NAMALWA (cell line): ENCODE results near the gene GLYATL1.
"Not testable (repeated sequence)": the region's sequence is repeated elsewhere in the genome, so short reads cannot be mapped to it uniquely, and the experiment has no call there.

Experiments
- DNase-seq: peaks from one replicate; pipeline ENCODE4 v3.0.0-alpha.2; 2015; ENCODE audit warnings: low spot score

The GLYATL1 gene

DNA sequence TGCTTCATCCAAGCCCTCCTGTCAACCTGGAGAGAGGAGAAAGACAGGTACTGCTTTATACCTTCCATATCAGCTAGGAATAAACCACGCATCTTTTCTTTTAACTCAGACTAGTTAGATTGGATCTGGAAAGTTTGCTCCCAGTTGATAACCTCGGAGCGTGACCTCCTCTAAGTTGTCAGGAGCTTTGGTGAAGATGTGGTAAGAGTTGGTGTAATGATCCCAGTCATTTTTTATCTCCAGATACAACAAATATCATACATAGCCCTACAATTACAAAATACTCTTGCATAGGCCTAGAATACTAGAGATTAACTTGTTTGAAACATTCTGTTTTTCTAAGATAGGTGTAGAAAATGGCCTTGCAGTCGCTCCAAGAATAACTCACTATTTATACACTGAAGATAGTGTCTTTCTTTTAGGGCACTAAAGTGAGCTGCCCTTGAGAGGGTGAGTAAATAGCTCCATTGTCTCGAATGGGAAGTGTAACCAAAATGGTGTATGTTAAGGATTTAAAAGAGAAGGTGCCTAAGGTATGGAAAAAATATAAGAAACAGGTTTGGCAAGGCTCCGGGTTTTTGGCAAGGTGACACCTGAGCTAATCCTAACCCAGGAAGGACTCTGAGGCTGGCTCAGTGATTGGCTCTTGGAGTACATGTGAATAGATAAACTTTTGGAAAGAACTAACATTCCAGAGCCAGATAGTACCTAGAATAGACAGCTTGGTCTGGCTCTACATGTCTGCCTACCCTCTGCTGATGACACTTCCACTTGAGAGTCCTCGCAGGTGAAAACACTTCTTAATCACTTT is 59.4 kb downstream of the GLYATL1 start:
- no peak for DNase-seq

DNA sequence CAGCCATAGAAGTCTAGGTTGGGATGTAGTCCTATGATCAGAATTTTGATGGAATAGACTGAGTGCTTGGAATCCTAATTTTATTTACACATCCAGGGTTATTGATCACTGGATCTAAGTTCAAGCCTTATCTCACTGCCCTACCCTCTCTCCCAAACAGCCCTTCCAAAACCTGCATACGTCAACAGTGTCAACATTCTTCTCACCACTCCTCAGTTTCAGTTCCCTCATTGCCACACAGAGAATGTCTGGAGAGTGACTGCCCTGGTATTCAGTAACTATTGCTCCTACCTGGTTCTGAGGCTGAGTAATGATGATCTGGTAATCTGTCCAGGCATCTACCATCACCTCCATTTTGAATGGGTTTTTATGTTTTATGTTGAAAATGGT is 60.0 kb downstream of the GLYATL1 start:
- no peak for DNase-seq

DNA sequence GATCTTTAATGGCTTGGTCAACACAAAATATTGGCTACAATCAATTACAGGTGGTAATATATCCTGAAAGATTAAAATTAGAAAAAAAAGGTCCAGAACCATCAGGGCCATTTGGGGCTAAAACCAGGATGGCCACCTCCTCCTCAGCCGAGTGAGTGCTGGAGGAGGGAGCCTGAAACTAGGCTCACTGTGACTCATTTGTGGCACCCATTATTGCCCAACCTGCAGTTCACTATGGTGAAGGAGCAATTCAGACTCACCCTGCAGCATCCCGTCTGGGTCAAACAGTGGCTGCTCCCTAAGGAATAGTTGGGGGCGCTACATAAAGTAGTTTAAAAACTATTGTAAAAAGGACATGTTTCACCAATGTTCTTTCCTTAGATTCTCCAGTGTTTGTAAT is 60.7 kb downstream of the GLYATL1 start:
- no peak for DNase-seq

DNA sequence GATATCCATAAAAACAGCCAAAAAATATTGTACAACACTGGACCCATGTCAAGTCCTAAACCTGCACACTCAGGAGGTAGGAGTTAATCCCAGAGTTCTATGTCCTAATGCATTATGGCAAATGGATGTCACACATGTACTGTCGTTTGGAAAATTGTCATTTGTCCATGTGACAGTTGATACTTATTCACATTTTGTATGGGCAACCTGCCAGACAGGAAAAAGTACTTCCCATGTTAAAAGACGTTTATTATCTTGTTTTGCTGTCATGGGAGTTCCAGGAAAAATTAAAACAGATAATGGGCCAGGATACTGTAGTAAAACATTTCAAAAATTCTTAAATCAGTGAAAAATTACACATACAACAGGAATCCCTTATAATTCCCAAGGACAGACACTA is 62.7 kb downstream of the GLYATL1 start:
- DNase-seq, result not testable (repeated sequence)
